NCI-H1930 (cell line): ENCODE measurements around the gene SLC25A43.
"Not testable (repeated sequence)": the region's sequence is repeated elsewhere in the genome, so short reads cannot be mapped to it uniquely, and the experiment has no call there.

Experiments used
- DNase-seq, 2 experiments: peaks; one replicate each; lab custom pipeline; 2025; lab: John Stamatoyannopoulos, UW

The SLC25A43 gene

GRCh38 chrX:119398974-119399771, at the start of gene SLC25A43:
Gene SLC25A43 (plus strand): TSS chrX:119399336. CDS start chrX:119399404, 68 bp downstream.
- no peak for DNase-seq

- DNase-seq = no peak
These were observed 39.3 kb upstream of the SLC25A43 start for GRCh38 chrX:119359618-119360382.

GRCh38 chrX:119361451-119361850, 37.7 kb upstream of the SLC25A43 start:
- not testable (repeated sequence) for DNase-seq

- not testable (repeated sequence) for DNase-seq
These were observed 37.1 kb upstream of the SLC25A43 start for GRCh38 chrX:119362074-119362473.

- no peak for DNase-seq
These were observed 35.7 kb upstream of the SLC25A43 start for GRCh38 chrX:119363391-119363790.

- DNase-seq = not testable (repeated sequence)
These were observed 27.3 kb upstream of the SLC25A43 start for GRCh38 chrX:119371861-119372260.

GRCh38 chrX:119374736-119375135, 24.4 kb upstream of the SLC25A43 start:
- no peak for DNase-seq

- DNase-seq = no peak
These were observed 23.6 kb upstream of the SLC25A43 start for GRCh38 chrX:119375561-119375960.

GRCh38 chrX:119376312-119376711, 22.8 kb upstream of the SLC25A43 start:
- DNase-seq = no peak

GRCh38 chrX:119381349-119381944, 17.7 kb upstream of the SLC25A43 start:
- no peak for DNase-seq

GRCh38 chrX:119382606-119383005, 16.5 kb upstream of the SLC25A43 start:
- DNase-seq = no peak

GRCh38 chrX:119386685-119387084, 12.5 kb upstream of the SLC25A43 start:
- DNase-seq = not testable (repeated sequence)

GRCh38 chrX:119387426-119387825, 11.7 kb upstream of the SLC25A43 start:
- DNase-seq = not testable (repeated sequence)

GRCh38 chrX:119389214-119389613, 9.9 kb upstream of the SLC25A43 start:
- no peak for DNase-seq

- no peak for DNase-seq
These were observed 9.2 kb upstream of the SLC25A43 start for GRCh38 chrX:119389871-119390501.

GRCh38 chrX:119391279-119391678, 7.9 kb upstream of the SLC25A43 start:
- DNase-seq = no peak

GRCh38 chrX:119393144-119393543, 6.0 kb upstream of the SLC25A43 start:
- DNase-seq = no peak

GRCh38 chrX:119398587-119398973, 556 bp upstream of the SLC25A43 start:
- no peak for DNase-seq

- DNase-seq = no peak
These were observed 601 bp downstream of the SLC25A43 start for GRCh38 chrX:119399772-119400101.

GRCh38 chrX:119401569-119401968, 2.4 kb downstream of the SLC25A43 start:
- no peak for DNase-seq

GRCh38 chrX:119402588-119402987, 3.5 kb downstream of the SLC25A43 start:
- no peak for DNase-seq

GRCh38 chrX:119406776-119407175, 7.6 kb downstream of the SLC25A43 start:
- no peak for DNase-seq
